ENCODE data around the gene SOX6.

GRCh38 chr11:16127732-16128131, 228.6 kb downstream of the SOX6 start:
- TF ChIP-seq CTCF (IDR thresholded peaks at IDR 0.05), result no peak
- TF ChIP-seq POLR2A (IDR thresholded peaks at IDR 0.05), result no peak
- no peak for TF ChIP-seq POLR2AphosphoS5 (IDR thresholded peaks at IDR 0.05)

All from prostate gland (tissue), 2 donors.